Ishikawa (cell line): Measurements from ENCODE around the gene PPIB.
A peak's percentile ranks its signal among the peaks of the same experiment; 100 is the strongest.

ENCODE experiments used
- CEBPB ChIP-seq: IDR thresholded peaks from 2 replicates; pipeline ENCODE4 v1.6.1; 2012
- CREB1 ChIP-seq: IDR thresholded peaks from 2 replicates; pipeline ENCODE4 v1.6.1; 2012; ENCODE audit warnings: low read depth
- EP300 ChIP-seq: IDR thresholded peaks from 2 replicates; pipeline ENCODE4 v1.6.1; 2012; ENCODE audit warnings: borderline replicate concordance
- FOXM1 ChIP-seq: IDR thresholded peaks from 2 replicates; pipeline ENCODE4 v1.6.1; 2012; ENCODE audit warnings: low read depth, borderline replicate concordance
- RAD21 ChIP-seq: IDR thresholded peaks from 2 replicates; pipeline ENCODE4 v1.6.1; 2012; ENCODE audit warnings: low read depth
- REST ChIP-seq: IDR thresholded peaks from 2 replicates; pipeline ENCODE4 v1.6.1; 2012; ENCODE audit warnings: low read depth, mild to moderate bottlenecking
- YY1 ChIP-seq: IDR thresholded peaks from 2 replicates; pipeline ENCODE4 v1.6.1; 2012; ENCODE audit warnings: low read depth
- ZBTB7A ChIP-seq: IDR thresholded peaks from 2 replicates; pipeline ENCODE4 v1.6.1; 2012; ENCODE audit warnings: low read depth

GRCh38 chr15:64162869-64163658 is at the start of gene PPIB:
- TF ChIP-seq CEBPB (no peak), YY1 (peak; percentile 49), CREB1 (peak; percentile 67; the same call in 1 of the 2 replicates), EP300 (peak; percentile 49; the same call in 1 of the 2 replicates), FOXM1 (no peak), REST (no peak), RAD21 (peak; percentile 65), ZBTB7A (0 out of 2 replicates have a peak, but pooled peaks have one; percentile 41)
